NT2/D1 (cell line): Measurements from ENCODE around the gene PRRG1.

Source experiments
- SUZ12 ChIP-seq: IDR thresholded peaks from 2 replicates; pipeline ENCODE4 v1.6.1; 2011; ENCODE audit not compliant: insufficient read length, insufficient read depth; ENCODE audit errors: extremely low read depth
- YY1 ChIP-seq: IDR thresholded peaks from 2 replicates; pipeline ENCODE4 v1.6.1; 2011; ENCODE audit not compliant: insufficient read length, insufficient read depth

GRCh38 chrX:37383313-37383712 is 34.1 kb downstream of the PRRG1 start:
- TF ChIP-seq YY1 = no peak
- TF ChIP-seq SUZ12 = no peak
